Frontal cortex (tissue), 4 donors: ENCODE results near the gene TRIM10. TPM values are rescaled to one million over a fixed set of nuclear protein-coding genes. Genes with fewer than 3 reads are reported as not detected.

Experiments used
- DNase-seq, 2 donors: peaks; one replicate each; pipeline ENCODE4 v3.0.0; 2012; ENCODE audit warnings: low spot score in 2 of 2
- FAIRE-seq: peaks from 2 replicates; lab custom pipeline; 2012; peaks lifted over from hg19 to GRCh38; lab: Jason Lieb, UNC
- total RNA-seq: library from RNA; depleted of rRNA; stranded (reverse); fragments of >200 nt; gene quantifications from one replicate; pipeline ENCODE4 v1.2.3, GENCODE V29; 2014
- donor health status: control.
- donor health status: control.
- donor health status: control.

TRIM10 gene
- under 0.01 TPM for total RNA-seq

- DNase-seq (no peak), FAIRE-seq (no peak)
These were observed at the start of gene TRIM10 for GRCh38 chr6:30160785-30161531. TRIM10 (minus strand) TSS chr6:30161211; CDS start chr6:30160858, 353 bp downstream.

- no peak for FAIRE-seq
- no peak for DNase-seq
These were observed 46.7 kb upstream of the TRIM10 start for GRCh38 chr6:30207619-30208295.

GRCh38 chr6:30206799-30207618, 46.0 kb upstream of the TRIM10 start:
- FAIRE-seq (no peak), DNase-seq (no peak)

- FAIRE-seq (no peak), DNase-seq (no peak)
These were observed 45.1 kb upstream of the TRIM10 start for GRCh38 chr6:30206152-30206551.

- DNase-seq (no peak), FAIRE-seq (no peak)
These were observed 43.1 kb upstream of the TRIM10 start for GRCh38 chr6:30204116-30204515.

GRCh38 chr6:30202366-30202765, 41.4 kb upstream of the TRIM10 start:
- no peak for DNase-seq
- no peak for FAIRE-seq

GRCh38 chr6:30200551-30201281, 39.7 kb upstream of the TRIM10 start:
- DNase-seq (no peak), FAIRE-seq (no peak)

GRCh38 chr6:30198166-30199084, 37.4 kb upstream of the TRIM10 start:
- FAIRE-seq (no peak), DNase-seq (no peak)

- DNase-seq = no peak
- FAIRE-seq = no peak
These were observed 35.4 kb upstream of the TRIM10 start for GRCh38 chr6:30196376-30196775.

GRCh38 chr6:30195951-30196350, 34.9 kb upstream of the TRIM10 start:
- DNase-seq = no peak
- FAIRE-seq = no peak

- no peak for DNase-seq
These were observed 34.0 kb upstream of the TRIM10 start for GRCh38 chr6:30194797-30195690.

GRCh38 chr6:30192076-30192475, 31.1 kb upstream of the TRIM10 start:
- FAIRE-seq (no peak), DNase-seq (no peak)

More at GRCh38 chr6:30194797-30195690, 34.0 kb upstream of the TRIM10 start:
- FAIRE-seq = no peak

- FAIRE-seq (no peak), DNase-seq (no peak)
These were observed 27.5 kb upstream of the TRIM10 start for GRCh38 chr6:30188541-30188940.

- DNase-seq (no peak), FAIRE-seq (no peak)
These were observed 25.0 kb upstream of the TRIM10 start for GRCh38 chr6:30185846-30186484.

- FAIRE-seq (no peak), DNase-seq (no peak)
These were observed 23.5 kb upstream of the TRIM10 start for GRCh38 chr6:30184417-30185031.

GRCh38 chr6:30180145-30180544, 19.1 kb upstream of the TRIM10 start:
- no peak for DNase-seq
- FAIRE-seq = no peak

- FAIRE-seq (no peak), DNase-seq (no peak)
These were observed 17.8 kb upstream of the TRIM10 start for GRCh38 chr6:30178837-30179236.
